A549 treated with ZK216348 at 1 μM for 4 hours (cell line): ENCODE results near the gene CSNK2A2. TPM values are rescaled to one million over a fixed set of nuclear protein-coding genes. Genes with fewer than 3 reads are reported as not detected.

ENCODE experiments used
- total RNA-seq: library from RNA; stranded (reverse); fragments of 200-300 nt; extraction: Qiagen RNA extraction; gene quantifications from 5 replicates; pipeline ENCODE4 v1.2.3, GENCODE V29; 2022; ENCODE audit warnings: low read depth

CSNK2A2 gene
- total RNA-seq = 51.4 to 68.3 TPM (median 57.3 TPM) in 5 replicates

DNA sequence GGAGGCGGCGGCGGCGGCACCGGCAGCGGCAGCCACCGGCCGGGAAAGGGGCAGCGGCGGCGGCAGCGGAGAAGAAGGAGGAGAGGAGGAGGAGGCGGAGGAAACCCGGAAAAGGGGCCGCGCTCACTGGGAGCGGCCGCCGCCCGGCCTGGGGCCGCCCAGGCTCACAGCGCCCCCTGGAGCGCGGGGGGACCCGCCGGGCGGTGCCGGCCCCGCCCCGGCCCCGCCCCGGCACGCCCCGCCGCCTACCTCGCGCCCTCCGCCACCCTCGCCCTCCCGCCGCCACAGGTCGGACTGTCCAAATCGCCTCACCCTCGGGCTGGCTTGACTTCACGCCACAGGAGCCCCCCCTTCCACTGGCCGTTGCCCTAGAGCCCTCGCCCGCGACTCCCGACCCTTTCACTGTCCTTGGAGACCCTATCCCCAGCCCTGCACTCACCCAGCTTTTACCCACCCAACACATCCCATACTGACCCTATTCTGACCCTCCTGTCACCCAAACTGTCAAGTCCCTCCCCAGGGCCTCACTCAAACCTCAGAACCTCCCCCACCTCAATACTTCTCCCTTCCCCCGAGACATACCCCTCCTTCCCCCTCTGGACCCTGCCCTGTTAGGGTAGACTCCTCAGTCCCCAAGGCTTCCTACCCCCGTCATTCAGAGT, at the start of gene CSNK2A2:
Gene CSNK2A2 (minus strand): TSS at position 85 of the 662 bp plus-strand sequence. CDS start 370 bp downstream, outside the sequence.

DNA sequence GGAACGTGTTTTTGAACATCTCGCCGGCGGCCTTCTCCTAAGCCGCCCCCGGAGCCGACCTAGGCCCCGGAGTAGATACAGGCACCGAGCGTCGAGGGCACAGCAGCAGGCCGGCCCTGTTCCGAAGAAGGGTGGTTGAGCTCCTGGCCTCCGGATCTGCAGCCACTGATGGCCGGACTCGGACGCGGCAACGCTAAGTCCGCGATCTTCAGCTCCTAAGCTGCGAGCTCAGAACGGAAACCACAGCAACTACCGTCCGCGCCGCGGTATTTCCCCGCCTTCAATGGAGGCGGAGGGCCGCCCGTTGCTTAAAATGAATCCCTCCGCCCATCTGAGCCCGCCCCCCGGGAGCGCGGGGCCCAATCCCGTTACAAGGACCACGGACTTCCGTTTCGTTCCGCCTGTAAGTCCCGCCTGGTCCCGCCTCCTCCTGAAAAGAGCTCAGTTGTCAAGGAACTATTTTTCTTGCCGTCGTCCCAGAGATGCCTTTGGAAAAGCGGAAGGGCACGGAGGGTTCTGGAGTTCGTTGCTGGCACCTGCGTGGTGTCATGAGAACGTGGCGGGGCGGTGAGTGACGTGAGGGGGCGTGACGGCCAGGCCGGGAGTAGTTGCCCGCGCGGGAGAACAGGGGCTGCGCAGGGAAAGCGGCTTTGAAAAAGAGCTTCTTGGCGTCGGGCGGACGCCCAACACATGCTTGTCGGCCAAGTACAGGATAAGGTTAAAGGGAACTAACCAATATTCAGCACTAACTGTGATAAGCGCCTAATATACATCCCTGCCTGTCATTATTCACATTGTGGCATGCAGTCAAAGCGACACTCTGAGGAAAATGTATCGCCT, 68.6 kb downstream of the CSNK2A2 start, which contains the start of gene CFAP20:
Gene CFAP20 (minus strand): TSS at position 285 of the 840 bp plus-strand sequence. CDS start 266 bp downstream, at position 19.

Other genes starting within 250 kb of the CSNK2A2 start
- 0.22 to 0.33 TPM (median 0.29 TPM) in 4 of 5 replicates, not detected in the other for gene CNGB1, start 227.0 kb downstream of the CSNK2A2 start, total RNA-seq
- gene ZNF319, start 197.4 kb downstream of the CSNK2A2 start, total RNA-seq = 7.6 to 18.3 TPM (median 15.5 TPM) in 5 replicates
- gene USB1, start 196.7 kb downstream of the CSNK2A2 start, total RNA-seq = 81.0 to 97.9 TPM (median 87.4 TPM) in 5 replicates
- gene MMP15, start 172.4 kb downstream of the CSNK2A2 start, total RNA-seq = 17.8 to 33.5 TPM (median 29.8 TPM) in 5 replicates
- 50.2 to 54.0 TPM (median 53.2 TPM) in 5 replicates for gene CFAP20, start 68.7 kb downstream of the CSNK2A2 start, total RNA-seq
- not detected in 5 replicates for gene PRSS54, start 96.9 kb upstream of the CSNK2A2 start, total RNA-seq
- 20.2 to 22.4 TPM (median 21.6 TPM) in 5 replicates for gene GINS3, start 194.4 kb upstream of the CSNK2A2 start, total RNA-seq